Liver (tissue), 9 donors: Measurements from ENCODE around the gene TMEM18. TPM values are rescaled to one million over a fixed set of nuclear protein-coding genes. Genes with fewer than 3 reads are reported as not detected.

Source experiments
- DNase-seq: peaks from one replicate; pipeline ENCODE4 v3.0.0-alpha.2; 2017; ENCODE audit warnings: low spot score
- H3K27ac ChIP-seq, 2 donors: one replicate each; pipeline ENCODE4 v1.7.0; 2013; ENCODE audit warnings: inconsistent platforms in 2 of 2, low read length in 2 of 2, control low read depth in 1 of 2, low read depth in 1 of 2, mild to moderate bottlenecking in 1 of 2
- H3K27me3 ChIP-seq, 4 donors: one replicate each; pipeline versions ENCODE4 v1.6.1 to v1.7.0; 2013; ENCODE audit warnings: low read length in 3 of 4, inconsistent platforms in 1 of 4, mild to moderate bottlenecking in 1 of 4, moderate library complexity in 1 of 4; ENCODE audit not compliant: control insufficient read depth in 4 of 4, insufficient read depth in 4 of 4
- H3K36me3 ChIP-seq, 4 donors: one replicate each; pipeline versions ENCODE4 v1.6.1 to v1.7.0; 2013; ENCODE audit warnings: low read length in 3 of 4, mild to moderate bottlenecking in 3 of 4, low read depth in 1 of 4, moderate library complexity in 1 of 4; ENCODE audit not compliant: control insufficient read depth in 4 of 4, insufficient read depth in 3 of 4
- H3K4me1 ChIP-seq, 4 donors: one replicate each; pipeline versions ENCODE4 v1.6.1 to v1.7.0; 2013; ENCODE audit warnings: low read length in 3 of 4, mild to moderate bottlenecking in 3 of 4, moderate library complexity in 1 of 4; ENCODE audit not compliant: control insufficient read depth in 4 of 4, insufficient read depth in 4 of 4
- H3K4me3 ChIP-seq, 3 donors: one replicate each; pipeline versions ENCODE4 v1.6.1 to v1.7.0; 2013; ENCODE audit warnings: low read length in 3 of 3, control low read depth in 1 of 3, low read depth in 1 of 3, mild to moderate bottlenecking in 1 of 3
- H3K9ac ChIP-seq, 2 donors: one replicate each; pipeline ENCODE4 v1.7.0; 2013; ENCODE audit warnings: low read length in 2 of 2, mild to moderate bottlenecking in 2 of 2, moderate library complexity in 2 of 2, control low read depth in 1 of 2, low read depth in 1 of 2
- H3K9me3 ChIP-seq, 4 donors: one replicate each; pipeline versions ENCODE4 v1.6.1 to v1.7.0; 2013; ENCODE audit warnings: low read length in 3 of 4; ENCODE audit not compliant: control insufficient read depth in 4 of 4
- ATF3 ChIP-seq: IDR thresholded peaks from 2 replicates; pipeline ENCODE4 v1.6.1; 2016; ENCODE audit warnings: antibody characterized with exemption
- CTCF ChIP-seq: fragments of 150-350 bp; IDR thresholded peaks from 2 replicates; pipeline ENCODE4 v1.5.1; 2017; ENCODE audit warnings: improper control_type of control experiment, low read depth, low read length; ENCODE audit not compliant: missing input control
- EGR1 ChIP-seq, 2 donors: IDR thresholded peaks; 2 replicates each; pipeline ENCODE4 v1.6.1; 2016 to 2018; ENCODE audit warnings: antibody characterized with exemption in 2 of 2, low read depth in 2 of 2
- FOXA1 ChIP-seq: IDR thresholded peaks from 2 replicates; pipeline ENCODE4 v1.6.1; 2016; ENCODE audit warnings: antibody characterized with exemption
- FOXA2 ChIP-seq: IDR thresholded peaks from 2 replicates; pipeline ENCODE4 v1.6.1; 2016; ENCODE audit warnings: antibody characterized with exemption
- GABPA ChIP-seq, 2 donors: IDR thresholded peaks in 1 of 2; conservative IDR thresholded peaks in 1 of 2; 2 replicates each; pipeline ENCODE4 v1.6.1; 2016; ENCODE audit warnings: antibody characterized with exemption in 2 of 2, mild to moderate bottlenecking in 1 of 2, moderate library complexity in 1 of 2
- HNF4A ChIP-seq, 2 donors: conservative IDR thresholded peaks; 2 replicates each; pipeline ENCODE4 v1.6.1; 2016; ENCODE audit warnings: antibody characterized with exemption in 2 of 2, mild to moderate bottlenecking in 2 of 2
- HNF4G ChIP-seq: IDR thresholded peaks from 2 replicates; pipeline ENCODE4 v1.6.1; 2016; ENCODE audit warnings: antibody characterized with exemption
- JUND ChIP-seq, 2 donors: IDR thresholded peaks; 2 replicates each; pipeline ENCODE4 v1.6.1; 2016; ENCODE audit warnings: antibody characterized with exemption in 2 of 2
- MAX ChIP-seq: IDR thresholded peaks from 2 replicates; pipeline ENCODE4 v1.6.1; 2016; ENCODE audit warnings: antibody characterized with exemption
- NR2F2 ChIP-seq: IDR thresholded peaks from 2 replicates; pipeline ENCODE4 v1.6.1; 2016; ENCODE audit warnings: antibody characterized with exemption
- RAD21 ChIP-seq, 2 donors: IDR thresholded peaks; 2 replicates each; pipeline ENCODE4 v1.6.1; 2016; ENCODE audit warnings: antibody characterized with exemption in 2 of 2, mild to moderate bottlenecking in 2 of 2
- REST ChIP-seq: IDR thresholded peaks from 2 replicates; pipeline ENCODE4 v1.6.1; 2016; ENCODE audit warnings: antibody characterized with exemption, mild to moderate bottlenecking
- RXRA ChIP-seq, 2 donors: IDR thresholded peaks; 2 replicates each; pipeline ENCODE4 v1.6.1; 2017 to 2018; ENCODE audit warnings: antibody characterized with exemption in 2 of 2, mild to moderate bottlenecking in 1 of 2
- SP1 ChIP-seq: IDR thresholded peaks from 2 replicates; pipeline ENCODE4 v1.6.1; 2018; ENCODE audit warnings: antibody characterized with exemption, mild to moderate bottlenecking
- TAF1 ChIP-seq: conservative IDR thresholded peaks from 2 replicates; pipeline ENCODE4 v1.6.1; 2016; ENCODE audit warnings: antibody characterized with exemption, mild to moderate bottlenecking
- YY1 ChIP-seq: IDR thresholded peaks from 2 replicates; pipeline ENCODE4 v1.6.1; 2016; ENCODE audit warnings: antibody characterized with exemption, mild to moderate bottlenecking
- ZBTB33 ChIP-seq: IDR thresholded peaks from 2 replicates; pipeline ENCODE4 v1.6.1; 2016; ENCODE audit warnings: antibody characterized with exemption
- WGBS: extraction: QIAGEN DNeasy Blood & Tissue Kit; methylation state at CpG from one replicate; pipeline ENCODE4 v1.1.7; 2013; 5-methylcytosine and 5-hydroxymethylcytosine counted together
- polyA plus RNA-seq, 2 donors: library from polyadenylated mRNA; stranded (reverse) in 1 of 2; unstranded in 1 of 2; fragments of 200-250 nt in 1 of 2; fragments of >200 nt in 1 of 2; fragmentation: Nextera tagmentation in 1 of 2; extraction: Ambion mirVana in 1 of 2; gene quantifications; one replicate each; pipeline versions ENCODE4 v1.2.1 to v1.2.3, GENCODE V29; 2013 to 2015
- total RNA-seq, 2 donors: library from RNA; depleted of rRNA; stranded (reverse); fragments of >200 nt; gene quantifications; one replicate each; pipeline ENCODE4 v1.2.3, GENCODE V29; 2014
- donor health status: healthy.
- donor health status: healthy.
- donor health status: healthy.
- donor health status: healthy.
- donor health status: healthy.

Gene TMEM18
- total and polyA plus RNA-seq, 4 donors: 8.4 to 29.3 (median 10.9) TPM

- 86% methylated on average over 10 of the region's 10 CpGs for WGBS
Observed at GRCh38 chr2:647003-647560, 30.1 kb downstream of the TMEM18 start.

More at GRCh38 chr2:647003-647560, 30.1 kb downstream of the TMEM18 start:
- Histone ChIP-seq H3K27ac (no peak overlapping the region), H3K4me3 (no peak overlapping the region), H3K4me1 (no peaks in the 10 kb centered on the region), H3K36me3 (no peaks in the 10 kb centered on the region), H3K9me3 (no peaks in the 10 kb centered on the region), H3K27me3 (peaks cover 0 to 2% (median 0%) of the 10 kb centered on the region in 4 donors), H3K9ac (no peak overlapping the region)
- TF ChIP-seq HNF4A (conservative IDR thresholded peaks at IDR 0.05) (no peak), NR2F2 (no peak), RAD21 (IDR thresholded peaks at IDR 0.05) (no peak), RXRA (IDR thresholded peaks at IDR 0.05) (no peak), ATF3 (no peak), SP1 (no peak), YY1 (no peak), CTCF (no peak), MAX (no peak), EGR1 (IDR thresholded peaks at IDR 0.05; ENCODE audit: low read depth in 2 of 2) (no peak), ZBTB33 (no peak), JUND (IDR thresholded peaks at IDR 0.05) (no peak), TAF1 (no peak), FOXA1 (no peak), GABPA (IDR thresholded peaks at IDR 0.05 in 1 of 2, conservative IDR thresholded peaks at IDR 0.05 in 1 of 2) (no peak), REST (no peak), FOXA2 (no peak), HNF4G (no peak)
- no peak for DNase-seq
